IPS-18c (cell line): ENCODE results near the gene TUT1.
"Not testable (repeated sequence)": the region's sequence is repeated elsewhere in the genome, so short reads cannot be mapped to it uniquely, and the experiment has no call there.

Experiments
- H3K4me3 ChIP-seq: 2 replicates; pipeline ENCODE4 v1.7.0; 2013; ENCODE audit warnings: low read depth, mild to moderate bottlenecking, low read length, moderate library complexity; ENCODE audit not compliant: insufficient read depth
- H3K9me3 ChIP-seq: one replicate; pipeline ENCODE4 v1.6.1; 2013; ENCODE audit warnings: mild to moderate bottlenecking, low read length, moderate library complexity; ENCODE audit not compliant: control insufficient read depth, insufficient read depth

Gene TUT1

DNA sequence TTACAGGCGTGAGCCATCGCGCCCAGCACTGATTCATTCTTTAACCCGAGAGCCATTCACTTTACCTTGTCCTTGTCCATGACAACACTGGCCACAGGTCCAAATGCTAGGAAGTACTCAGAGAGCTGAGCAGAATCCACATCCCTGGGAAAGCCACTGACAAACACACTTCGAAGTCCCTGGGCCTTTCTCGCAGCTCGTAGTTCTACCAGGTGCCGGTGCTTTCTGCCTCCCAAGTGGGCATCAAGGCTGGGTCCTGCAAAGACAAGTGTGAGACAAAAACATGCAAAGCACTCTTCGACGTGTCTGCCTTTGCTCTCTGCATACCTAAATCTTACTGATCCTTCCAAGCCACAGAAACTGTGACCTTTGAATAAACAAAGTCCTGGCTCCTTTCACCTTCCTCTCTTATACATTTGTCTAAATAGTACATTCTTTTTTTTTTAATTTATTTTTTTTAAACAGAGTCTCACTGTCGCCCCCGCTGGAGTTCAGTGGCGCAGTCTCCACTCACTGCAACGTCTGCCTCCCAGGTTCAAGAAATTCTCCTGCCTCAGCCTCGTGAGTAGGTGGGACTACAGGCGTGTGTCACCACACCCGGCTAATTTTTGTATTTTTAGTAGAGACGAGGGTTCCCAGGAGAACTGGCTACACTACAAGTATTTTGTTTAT lies 2.2 kb downstream of the TUT1 start:
- no peak overlapping the region for H3K4me3 ChIP-seq
- no peaks in the 10 kb centered on the region for H3K9me3 ChIP-seq

DNA sequence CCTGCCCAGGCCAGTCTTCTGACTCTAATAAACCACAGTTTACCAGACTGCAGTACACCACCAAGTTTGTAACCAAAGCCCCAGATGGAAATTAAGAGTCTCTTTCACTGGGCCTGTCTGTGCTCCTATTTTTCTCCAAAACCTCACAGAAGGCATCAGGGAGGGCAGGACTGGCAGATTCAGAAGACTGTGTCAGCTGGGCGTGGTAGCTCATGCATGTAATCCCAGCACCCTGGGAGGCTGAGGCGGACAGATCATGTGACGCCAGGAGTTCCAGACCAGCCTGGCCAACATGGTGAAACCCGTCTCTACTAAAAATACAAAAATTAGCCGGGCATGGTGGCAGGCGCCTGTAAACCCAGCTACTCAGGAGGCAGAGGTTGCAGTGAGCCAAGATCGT lies 6.0 kb downstream of the TUT1 start:
- not testable (repeated sequence) for H3K4me3 ChIP-seq, H3K9me3 ChIP-seq

DNA sequence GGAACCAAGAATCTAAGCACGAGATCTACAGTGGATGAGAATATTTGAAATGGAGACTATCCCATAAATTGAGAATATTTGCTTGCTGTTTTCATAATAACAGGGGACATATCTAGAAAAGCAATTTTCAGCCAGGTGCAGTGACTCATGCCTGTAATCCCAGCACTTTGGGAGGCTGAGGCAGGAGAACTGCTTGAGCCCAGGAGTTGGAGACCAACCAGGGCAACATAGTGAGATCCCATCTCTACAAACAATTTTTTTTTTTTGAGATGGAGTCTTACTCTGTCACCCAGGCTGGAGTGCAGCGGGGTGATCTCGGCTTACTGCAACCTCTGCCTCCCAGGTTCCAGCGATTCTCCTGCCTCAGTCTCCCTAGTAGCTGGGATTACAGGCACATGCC lies 9.6 kb downstream of the TUT1 start:
- H3K4me3 ChIP-seq, H3K9me3 ChIP-seq: not testable (repeated sequence)

DNA sequence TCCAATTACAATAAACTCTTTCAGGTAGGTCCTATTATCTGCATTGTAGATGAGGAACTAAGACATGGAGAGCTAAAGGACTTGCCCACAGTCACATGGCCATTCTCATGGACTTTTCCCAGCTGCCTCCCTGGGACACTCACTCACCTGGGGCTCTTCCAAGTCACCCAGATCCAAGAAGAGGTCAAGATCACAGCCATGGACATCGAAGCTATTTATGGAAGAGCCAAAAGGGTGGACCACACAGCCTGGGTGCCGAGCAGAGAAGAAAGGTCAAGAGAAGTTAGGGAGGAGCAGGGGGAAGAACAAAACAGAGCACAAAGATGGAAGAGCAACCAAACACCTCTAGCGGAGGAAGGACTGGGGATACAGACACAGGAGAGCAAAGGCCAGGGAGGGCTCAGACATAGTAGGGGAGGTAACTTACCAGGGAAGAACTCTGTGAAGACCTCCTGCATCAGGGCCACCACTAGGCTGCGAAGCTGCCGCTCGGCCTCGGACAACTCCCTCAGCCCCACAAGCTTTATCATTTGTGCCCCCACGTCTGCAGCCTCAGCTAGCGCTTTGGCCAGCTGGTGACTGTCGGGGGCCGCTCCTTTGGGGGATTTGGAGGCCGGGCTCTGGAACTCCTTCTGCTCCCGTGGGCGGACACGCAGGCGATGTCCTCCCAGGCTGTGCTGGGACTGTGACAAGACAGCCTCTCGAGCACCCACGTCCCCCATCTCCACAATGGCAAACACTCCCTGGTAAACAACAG lies 10.2 kb downstream of the TUT1 start:
- Histone ChIP-seq H3K4me3 (no peak overlapping the region), H3K9me3 (no peaks in the 10 kb centered on the region)

DNA sequence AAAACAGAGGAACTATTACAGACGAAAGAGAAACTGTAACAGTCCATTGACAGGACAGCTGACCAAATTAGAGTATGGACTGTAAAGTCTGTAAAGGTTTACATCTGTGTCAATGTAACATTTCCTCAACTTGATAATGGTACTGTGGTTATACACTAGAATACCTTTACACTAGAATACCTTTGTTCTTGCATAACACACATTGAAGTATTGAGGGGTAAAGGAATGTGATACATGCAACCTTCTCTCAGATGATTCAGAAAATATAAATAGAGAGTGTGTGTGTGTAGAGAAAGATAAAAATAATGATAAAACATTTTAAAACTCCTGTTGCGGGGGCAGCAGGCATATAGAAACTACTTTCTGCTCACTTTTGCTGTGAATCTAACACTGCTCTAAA lies 12.1 kb downstream of the TUT1 start:
- no peak overlapping the region for H3K4me3 ChIP-seq
- H3K9me3 ChIP-seq, result no peaks in the 10 kb centered on the region

DNA sequence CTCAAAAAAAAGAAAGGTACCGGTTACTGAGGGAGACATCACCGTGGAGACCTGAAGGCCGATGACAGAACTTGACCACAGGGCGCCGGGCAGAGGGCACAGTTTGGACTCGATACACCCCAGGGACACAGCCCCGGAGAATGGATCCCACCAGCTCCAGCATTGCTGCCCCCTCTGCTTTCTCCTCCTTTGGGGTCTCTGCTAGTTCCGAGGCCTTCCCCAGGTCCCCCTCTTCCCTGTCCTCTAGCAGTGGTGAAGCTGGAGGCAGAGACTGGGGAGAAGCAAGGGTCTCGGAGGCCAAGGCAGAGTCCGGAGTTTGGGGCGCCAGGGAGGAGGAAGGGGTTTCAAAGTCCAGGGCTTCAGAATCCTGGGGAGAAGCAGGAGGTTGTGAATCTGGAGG lies 12.8 kb downstream of the TUT1 start:
- Histone ChIP-seq H3K9me3 (no peaks in the 10 kb centered on the region), H3K4me3 (no peak overlapping the region)

DNA sequence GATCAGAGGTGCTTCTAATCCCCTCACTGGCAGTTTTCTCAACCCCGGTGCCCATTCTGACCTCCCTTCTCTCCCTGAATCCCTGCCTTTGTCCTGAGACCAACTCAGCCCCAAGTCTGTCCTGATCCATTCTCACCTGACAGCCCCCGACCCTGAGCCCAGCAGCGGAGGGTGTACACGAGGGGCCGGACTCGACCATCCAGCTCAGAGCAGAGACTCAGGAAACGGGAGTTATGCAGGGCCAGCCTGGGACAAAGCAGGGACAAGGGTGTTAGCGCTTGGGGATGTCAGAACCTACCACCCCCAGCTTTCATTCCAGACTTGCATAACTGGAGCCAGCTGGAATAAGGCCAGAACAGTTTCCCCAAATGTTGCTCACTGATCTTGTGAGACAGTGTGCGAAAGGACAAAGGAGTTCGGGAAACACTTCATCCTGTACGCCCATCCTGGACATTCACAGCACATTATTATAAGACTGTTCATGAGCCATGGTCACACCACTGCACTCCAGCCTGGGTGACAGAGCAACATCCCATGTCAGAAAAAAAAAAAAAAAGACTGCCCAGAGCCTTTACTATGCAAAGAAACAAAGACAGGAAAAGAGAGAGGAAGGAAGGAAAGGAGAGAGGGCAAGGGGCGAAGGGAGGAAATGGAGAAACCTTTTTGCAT lies 14.1 kb downstream of the TUT1 start:
- Histone ChIP-seq H3K4me3 (no peak overlapping the region), H3K9me3 (no peaks in the 10 kb centered on the region)

DNA sequence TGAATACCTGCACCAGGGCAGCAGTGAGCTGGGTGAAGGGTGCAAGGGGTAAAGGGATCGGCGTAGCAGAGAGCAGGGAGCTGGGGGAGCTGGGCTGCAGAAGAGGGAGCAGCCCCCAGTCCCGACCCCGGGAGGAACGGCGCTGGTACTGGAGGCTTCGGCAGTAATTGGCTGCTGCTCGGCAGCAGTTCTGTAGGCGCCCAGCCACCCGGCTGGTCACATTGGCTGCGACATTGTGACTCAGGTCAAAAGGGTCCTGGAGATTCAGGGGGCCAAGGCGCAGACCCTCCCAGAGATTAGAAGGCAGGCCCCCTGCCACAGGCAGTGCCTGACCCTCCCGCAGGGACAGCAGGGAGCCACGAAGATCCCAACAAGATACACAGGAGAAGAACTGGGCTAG lies 15.5 kb downstream of the TUT1 start:
- no peak overlapping the region for H3K4me3 ChIP-seq
- H3K9me3 ChIP-seq, result no peaks in the 10 kb centered on the region

DNA sequence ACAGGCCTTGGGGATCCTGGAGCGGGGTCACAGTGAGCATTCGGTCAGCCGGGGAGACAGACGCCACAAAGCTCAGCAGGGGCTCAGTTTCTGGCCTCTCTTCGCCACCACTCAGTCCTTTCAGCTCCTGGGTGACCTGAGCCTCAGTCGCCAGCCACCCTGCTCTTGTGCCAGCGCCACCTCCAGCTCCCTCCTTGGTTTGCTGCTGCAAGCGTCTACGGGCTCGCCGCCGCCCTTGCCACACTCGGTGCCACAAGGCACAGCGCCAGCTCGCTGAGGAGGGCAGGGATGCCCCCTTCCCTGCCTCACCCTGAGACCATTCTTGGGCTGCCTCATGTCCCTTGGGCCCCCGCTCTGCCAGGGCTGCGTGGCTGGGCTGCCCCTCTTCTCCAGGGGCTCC lies 16.2 kb downstream of the TUT1 start:
- peak overlapping the region; percentile 66; the same call in 1 of the 2 replicates for H3K4me3 ChIP-seq

DNA sequence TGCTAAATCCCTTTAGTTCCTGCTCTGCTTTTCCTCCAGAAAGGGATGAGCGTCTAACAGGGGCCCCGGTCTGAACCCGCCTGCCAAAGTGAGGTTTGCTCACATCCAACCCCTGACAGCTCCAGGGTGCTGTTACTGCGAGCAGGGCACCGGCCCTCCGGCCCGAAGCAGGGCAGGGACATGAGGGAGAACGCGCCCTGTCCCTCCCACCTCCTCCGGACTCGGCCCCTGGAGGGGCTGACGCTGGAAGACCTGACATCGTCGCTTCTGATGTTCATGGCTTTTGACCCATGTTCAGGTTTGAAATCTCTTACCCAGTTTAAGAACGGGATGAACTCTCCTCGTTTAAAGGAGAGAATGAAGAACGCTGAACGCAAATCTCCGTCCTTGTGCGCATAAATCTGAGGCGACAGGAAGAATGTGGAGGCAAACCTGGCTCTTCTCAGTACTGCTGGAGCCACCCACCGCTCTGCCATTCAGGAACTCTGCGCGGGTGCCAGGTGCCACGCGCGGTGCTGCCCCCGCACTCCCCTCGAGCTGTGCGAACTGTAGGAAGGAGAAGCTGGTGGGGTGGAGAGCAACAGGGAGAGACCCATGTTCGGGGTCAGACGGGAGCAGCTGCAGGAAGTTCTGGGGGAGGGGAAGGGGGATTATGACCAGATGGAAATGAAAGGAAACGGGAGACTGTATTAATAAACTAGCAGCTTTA lies 16.8 kb downstream of the TUT1 start:
- H3K4me3 ChIP-seq, result peak overlapping the region; percentile 66
- H3K9me3 ChIP-seq, result no peaks in the 10 kb centered on the region

More for the DNA sequence above, 16.2 kb downstream of the TUT1 start:
- H3K9me3 ChIP-seq, result no peaks in the 10 kb centered on the region

DNA sequence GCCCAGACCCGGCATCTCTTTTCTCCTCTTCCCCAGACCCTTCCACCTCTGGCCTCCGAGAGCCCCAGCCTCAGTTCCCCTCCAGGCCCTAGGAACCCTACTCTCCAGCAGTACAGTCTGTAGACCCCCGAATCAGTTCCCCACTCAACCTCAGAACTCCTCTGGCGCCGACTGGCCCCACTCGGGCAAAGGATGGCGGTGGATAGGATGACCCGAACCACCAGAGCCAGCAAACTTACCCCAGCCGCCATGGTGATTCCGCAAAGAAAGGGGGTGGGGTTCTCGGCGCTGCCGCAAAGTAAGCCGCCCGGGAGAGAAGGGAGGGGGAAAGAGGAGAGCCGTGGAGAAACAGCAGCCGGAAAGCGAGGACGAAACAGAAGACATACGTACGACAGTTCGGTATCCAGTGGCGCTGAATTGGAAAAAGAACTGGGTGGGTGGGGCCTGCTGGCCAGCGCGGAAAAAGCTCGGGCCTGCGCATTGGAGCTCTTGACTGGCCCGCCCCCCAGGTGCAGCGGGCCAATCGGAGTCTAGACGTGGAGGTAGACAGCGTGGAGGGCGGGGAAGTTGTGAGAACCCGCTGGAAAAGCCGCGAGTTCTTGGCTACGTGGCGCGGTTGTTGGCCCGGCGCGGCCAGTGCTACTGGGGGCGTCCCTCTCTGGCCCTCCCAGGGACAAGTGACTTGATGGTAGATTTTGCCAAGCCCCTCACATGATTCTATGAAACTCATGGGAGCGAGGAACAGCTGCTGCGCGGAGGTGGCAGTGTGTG lies 17.5 kb downstream of the TUT1 start, which contains the start of gene EEF1G:
TSS of gene EEF1G (minus strand) at position 300 of the 771 bp plus-strand sequence. CDS start at position 251, 49 bp downstream.
- H3K4me3 ChIP-seq, result peak within 1 kb of the TSS; percentile 89
- no peaks in the 10 kb centered on the region for H3K9me3 ChIP-seq

DNA sequence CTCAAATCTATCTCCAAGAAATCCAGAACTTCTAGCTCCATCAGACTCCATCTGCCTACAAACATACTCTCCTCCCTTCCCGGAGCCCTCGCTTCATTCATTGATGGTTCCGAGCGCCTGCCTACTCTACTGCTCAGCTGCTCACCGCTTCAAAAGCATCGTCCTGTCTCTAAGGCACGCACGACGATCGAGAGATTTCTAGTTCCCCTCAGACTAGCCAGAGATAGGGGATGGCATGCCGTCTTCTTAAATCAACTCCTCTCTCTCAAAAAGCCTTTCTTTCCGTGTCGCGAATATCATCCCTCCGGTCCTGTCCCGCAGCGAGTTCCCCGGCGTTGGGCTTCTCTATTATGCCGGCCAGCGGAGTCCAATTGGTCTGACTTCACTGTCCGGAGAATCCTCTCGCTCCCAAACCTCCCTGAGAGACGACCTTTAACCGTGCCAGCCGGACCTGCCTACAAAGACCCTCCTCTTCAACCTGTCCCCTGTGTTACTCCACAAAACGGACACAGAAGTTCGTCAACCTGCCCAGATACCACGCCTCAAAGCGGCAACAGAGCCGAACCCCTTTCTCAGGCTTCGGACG lies 18.2 kb downstream of the TUT1 start:
- H3K4me3 ChIP-seq, result peak overlapping the region; percentile 89
- no peaks in the 10 kb centered on the region for H3K9me3 ChIP-seq

DNA sequence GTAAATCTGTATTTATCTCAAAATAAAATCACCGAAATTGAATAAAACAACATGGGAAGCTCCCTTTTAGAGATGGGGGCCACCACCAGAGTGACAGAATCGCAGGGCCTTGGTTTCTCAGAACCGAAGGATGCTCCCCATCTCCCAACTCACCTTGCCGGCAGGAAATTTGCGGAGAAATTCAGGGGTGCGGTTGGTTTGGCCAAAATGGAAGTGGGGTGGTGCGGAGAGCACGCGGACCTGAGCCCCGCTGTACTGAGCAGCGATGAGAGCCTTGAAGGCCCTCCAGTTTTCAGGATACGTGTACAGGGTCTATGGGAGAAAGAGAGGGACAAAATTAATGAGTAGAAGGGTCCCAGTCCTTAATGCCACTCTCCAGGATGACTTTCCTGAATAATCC lies 18.9 kb downstream of the TUT1 start:
- Histone ChIP-seq H3K9me3 (no peaks in the 10 kb centered on the region), H3K4me3 (peak overlapping the region; percentile 89)

DNA sequence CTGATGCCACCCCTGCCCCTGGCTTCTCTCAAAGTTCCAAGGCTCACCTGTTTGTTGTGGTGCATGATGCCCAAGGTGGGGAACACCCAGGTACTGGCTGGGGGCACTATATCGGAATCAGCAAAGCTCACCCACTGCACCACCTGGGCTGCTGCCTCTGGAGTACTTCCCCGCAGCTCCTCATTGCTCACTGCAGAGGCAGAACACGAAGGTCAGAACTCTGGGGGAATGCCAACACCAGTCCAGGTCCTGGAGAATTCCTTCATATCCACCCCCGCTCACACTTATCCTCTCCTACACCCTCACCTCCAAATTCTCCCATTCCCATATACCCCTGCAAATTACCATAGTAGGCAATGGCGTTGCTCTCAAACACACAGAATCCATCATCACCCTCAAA lies 19.8 kb downstream of the TUT1 start:
- H3K4me3 ChIP-seq, H3K9me3 ChIP-seq: not testable (repeated sequence)

DNA sequence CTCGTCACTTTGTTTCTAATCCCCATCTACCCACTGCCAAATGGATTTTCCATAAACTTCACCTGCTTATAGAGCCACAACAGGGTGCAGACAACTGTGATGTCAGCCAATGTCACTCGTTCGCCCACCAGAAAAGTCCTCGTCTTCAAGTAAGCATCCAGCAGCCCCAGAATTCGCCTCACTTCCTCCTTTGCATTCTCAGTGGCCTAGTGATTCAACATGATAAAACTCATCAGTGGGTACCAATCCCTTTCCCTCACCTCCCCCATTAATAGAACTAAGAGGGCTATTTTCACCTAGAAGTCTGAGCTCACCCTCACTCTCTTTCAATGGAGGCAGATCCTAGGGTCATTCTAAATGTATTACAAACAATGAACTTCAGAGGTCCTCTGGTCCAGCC lies 20.4 kb downstream of the TUT1 start:
- H3K4me3 ChIP-seq, H3K9me3 ChIP-seq: not testable (repeated sequence)

DNA sequence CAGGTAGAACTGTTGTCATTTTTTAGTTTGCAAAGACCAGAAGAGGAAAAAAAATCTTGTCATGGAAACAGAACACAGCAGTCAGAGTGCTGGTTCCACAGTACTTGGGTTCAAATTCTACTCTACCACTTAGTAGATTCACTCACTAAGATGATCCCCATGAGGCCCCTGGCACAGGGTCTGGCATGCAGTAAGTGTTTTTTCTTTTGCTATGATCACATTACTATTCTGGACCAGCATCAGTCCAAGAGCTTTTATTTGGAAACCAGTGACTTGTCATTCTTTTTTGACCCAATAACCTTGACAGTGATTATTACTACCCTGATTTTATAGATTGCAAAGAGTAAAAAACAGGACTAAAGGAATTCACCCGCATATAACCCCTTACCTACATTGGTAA lies 21.7 kb downstream of the TUT1 start:
- Histone ChIP-seq H3K4me3 (no peak overlapping the region), H3K9me3 (no peaks in the 10 kb centered on the region)
